Retinal pigment epithelial cell (primary cell): ENCODE results near the gene B3GNT9.

Experiments used
- DNase-seq: peaks from one replicate; pipeline ENCODE4 v3.0.0-alpha.2; 2010; ENCODE audit warnings: low read depth
- H3K4me3 ChIP-seq: 2 replicates; pipeline ENCODE4 v1.5.1; 2011; ENCODE audit warnings: mild to moderate bottlenecking, low read length, control low read depth, moderate library complexity
- TF ChIP-seq, protein P1 (sequence below): conservative IDR thresholded peaks from 2 replicates; pipeline ENCODE4 v1.5.1; 2011; ENCODE audit warnings: low read depth, low read length, control low read depth, inconsistent platforms

B3GNT9 gene

DNA sequence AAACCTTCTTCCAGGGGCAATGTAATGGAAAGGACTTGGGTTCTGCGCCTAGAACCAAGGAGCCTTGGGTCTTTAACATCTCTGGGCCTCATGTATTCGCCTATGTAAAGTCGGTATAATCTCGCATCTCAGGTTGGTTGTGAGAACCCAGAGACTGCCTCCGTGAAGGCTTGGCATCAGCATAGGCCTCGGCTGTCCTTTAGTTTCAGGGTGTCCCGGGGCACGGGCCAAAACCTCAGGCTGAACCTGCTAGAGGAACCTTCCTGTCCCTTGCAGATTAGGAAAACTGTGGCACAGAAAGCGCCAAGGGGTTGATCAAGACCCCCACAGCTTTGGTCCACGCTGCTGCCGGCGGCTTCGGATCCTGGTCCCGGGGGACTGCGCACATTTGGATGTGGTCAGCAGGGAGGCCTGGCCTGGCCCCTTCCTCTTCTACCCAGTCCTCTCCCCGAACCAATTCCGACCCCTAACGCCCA, 41.8 kb downstream of the B3GNT9 start:
- TF ChIP-seq, protein P1, sequence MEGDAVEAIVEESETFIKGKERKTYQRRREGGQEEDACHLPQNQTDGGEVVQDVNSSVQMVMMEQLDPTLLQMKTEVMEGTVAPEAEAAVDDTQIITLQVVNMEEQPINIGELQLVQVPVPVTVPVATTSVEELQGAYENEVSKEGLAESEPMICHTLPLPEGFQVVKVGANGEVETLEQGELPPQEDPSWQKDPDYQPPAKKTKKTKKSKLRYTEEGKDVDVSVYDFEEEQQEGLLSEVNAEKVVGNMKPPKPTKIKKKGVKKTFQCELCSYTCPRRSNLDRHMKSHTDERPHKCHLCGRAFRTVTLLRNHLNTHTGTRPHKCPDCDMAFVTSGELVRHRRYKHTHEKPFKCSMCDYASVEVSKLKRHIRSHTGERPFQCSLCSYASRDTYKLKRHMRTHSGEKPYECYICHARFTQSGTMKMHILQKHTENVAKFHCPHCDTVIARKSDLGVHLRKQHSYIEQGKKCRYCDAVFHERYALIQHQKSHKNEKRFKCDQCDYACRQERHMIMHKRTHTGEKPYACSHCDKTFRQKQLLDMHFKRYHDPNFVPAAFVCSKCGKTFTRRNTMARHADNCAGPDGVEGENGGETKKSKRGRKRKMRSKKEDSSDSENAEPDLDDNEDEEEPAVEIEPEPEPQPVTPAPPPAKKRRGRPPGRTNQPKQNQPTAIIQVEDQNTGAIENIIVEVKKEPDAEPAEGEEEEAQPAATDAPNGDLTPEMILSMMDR = no peak
- no peak for DNase-seq
- peak overlapping the region; percentile 96 for H3K4me3 ChIP-seq

DNA sequence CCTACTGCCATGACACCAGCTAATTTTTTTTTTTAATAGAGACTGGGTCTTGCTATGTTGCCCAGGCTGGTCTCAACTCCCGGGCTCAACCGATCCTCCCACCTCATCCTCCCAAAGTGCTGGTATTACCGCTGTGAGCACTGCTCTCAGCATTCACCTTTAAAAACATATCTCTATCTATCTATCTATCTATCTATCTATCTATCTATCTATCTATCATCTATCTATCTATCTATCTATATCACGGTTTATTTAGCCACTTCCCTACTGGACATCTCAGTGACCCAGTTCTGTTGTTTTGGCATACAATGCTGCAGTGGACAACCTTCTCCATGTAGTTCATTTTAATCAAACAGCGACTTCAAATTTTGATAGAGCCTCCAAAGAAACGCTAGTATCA, 42.3 kb downstream of the B3GNT9 start:
- no peak for DNase-seq
- H3K4me3 ChIP-seq = no peak overlapping the region
- TF ChIP-seq, protein P1 = no peak

DNA sequence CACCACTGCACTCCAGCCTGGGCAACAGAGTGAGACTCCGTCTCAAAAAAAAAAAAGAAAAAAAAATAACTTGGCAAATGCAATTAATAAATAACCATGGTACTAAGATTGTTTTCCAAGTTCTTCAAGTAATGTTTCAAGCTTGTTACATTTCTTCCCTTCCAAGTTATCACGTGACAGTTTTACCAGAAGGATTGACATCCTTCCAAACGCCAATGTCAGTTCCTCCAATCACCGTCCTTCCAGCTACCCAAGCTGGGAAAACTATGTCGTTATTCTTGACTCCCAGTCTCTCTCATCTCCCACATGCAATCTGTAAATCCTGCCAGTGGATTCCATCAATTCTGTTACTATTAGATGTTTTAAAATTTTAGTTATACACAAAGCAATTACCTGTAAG, 44.9 kb downstream of the B3GNT9 start:
- DNase-seq = no peak
- TF ChIP-seq, protein P1 = no peak
- no peak overlapping the region for H3K4me3 ChIP-seq

DNA sequence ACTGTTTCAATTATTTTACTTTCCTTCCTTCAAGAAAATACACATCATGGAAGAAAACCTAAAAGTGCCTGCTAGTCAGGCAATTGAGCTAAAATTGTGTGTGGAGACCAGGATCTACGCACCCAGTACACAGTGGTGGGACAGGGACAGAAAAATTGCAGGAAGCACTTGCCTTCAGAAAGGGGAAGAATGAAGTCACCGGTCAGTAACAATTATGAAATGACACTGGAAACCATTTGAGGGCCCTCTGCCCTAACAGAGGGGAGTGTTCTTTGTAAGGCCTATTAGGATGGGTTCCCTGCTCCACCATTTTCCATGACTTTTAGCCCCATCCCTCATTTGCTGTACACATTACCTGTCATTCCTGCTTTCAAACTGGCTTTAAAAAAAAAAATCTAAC, 45.6 kb downstream of the B3GNT9 start:
- no peak overlapping the region for H3K4me3 ChIP-seq
- no peak for DNase-seq
- TF ChIP-seq, protein P1 = no peak

DNA sequence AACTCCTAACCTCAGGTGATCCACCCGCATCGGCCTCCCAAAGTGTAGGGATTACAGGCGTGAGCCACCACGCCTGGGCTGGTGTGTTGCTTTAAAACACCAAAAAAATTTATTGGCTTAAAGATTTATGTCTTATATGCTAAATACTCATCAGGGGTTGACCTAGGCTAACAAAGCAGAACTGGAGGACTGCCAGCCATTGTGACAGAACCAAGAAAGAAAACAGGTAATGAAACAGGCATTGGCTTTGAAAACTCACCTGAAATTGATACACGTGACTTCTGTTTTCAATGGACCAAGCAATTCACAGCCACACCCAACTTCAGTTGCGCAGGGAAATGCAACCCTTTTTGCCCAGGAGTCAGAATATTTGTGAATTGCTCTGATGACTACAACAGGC, 46.0 kb downstream of the B3GNT9 start:
- TF ChIP-seq, protein P1 = no peak
- DNase-seq = no peak
- no peak overlapping the region for H3K4me3 ChIP-seq

DNA sequence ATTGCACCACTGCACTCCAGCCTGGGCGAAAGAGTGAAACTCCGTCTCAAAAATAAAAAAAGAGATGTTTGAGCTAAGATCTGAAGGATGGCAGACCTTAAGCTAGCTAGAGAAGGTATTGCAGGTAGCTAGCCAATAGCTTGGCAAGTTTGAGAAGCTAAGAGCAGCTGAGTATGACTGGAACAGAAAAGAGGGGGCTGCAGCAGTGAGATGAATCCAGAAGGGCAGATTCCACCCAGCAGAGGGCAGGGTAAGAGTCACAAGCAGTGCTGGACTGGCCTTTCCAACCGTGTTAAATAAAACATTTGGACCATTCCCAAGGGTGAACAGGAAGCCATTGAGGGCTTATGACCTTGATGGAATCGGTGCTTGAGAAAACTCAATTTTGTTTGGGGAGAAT, 46.7 kb downstream of the B3GNT9 start:
- TF ChIP-seq, protein P1 = peak; percentile 56
- DNase-seq = no peak
- H3K4me3 ChIP-seq = no peak overlapping the region

DNA sequence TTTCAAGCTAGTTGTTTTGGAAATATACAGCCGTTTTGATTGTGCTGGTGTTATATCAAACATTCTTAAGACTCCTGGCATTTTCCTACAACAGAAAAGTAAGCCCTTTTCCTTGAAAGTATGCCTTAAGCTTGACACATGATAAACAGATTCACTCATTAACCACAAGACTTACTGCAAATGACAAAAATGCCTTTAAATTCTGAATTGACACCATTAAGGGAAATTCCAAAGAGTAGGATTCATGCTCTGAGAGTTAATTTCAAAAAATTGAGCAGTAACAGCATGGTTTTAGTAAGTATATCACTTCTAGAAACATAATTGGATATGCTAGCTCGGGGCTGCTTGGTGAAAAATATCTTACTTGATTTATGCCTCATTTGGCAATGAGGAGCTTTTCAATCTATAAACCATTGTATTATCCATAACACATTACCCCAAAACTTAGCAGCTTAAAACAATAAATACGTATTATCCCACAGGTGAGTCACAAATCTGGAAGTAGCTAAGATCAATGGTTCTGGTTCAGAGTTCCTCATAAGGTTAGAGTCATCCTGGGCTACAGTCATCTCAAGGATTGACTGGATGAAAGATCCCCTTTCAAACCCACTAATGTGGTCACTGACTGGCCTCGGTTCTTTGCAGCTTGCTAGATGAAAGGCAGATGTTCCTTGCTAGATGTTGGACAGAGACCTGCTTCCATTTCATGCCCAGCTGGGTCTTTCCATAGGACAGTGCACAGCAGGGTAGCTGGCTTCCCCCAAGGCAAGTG, 49.3 kb downstream of the B3GNT9 start:
- H3K4me3 ChIP-seq = no peak overlapping the region
- TF ChIP-seq, protein P1 = no peak
- DNase-seq = peak; percentile 8
